Panc1 (cell line): ENCODE results near the gene CCNJL. TPM values are rescaled to one million over a fixed set of nuclear protein-coding genes. Genes with fewer than 3 reads are reported as not detected.

Experiments
- ATAC-seq: fragments of 200-7000 bp; cut with Tn5 transposase; 2 replicates; pipeline ENCODE4 v1.9.1; 2020; ENCODE audit warnings: mild to moderate bottlenecking, moderate library complexity
- BruUV-seq: library from RNA; stranded (reverse); fragments of 400-500 nt; replicated peaks from 2 replicates; lab custom pipeline; 2021; lab: Mats Ljungman, UMichigan
- CTCF ChIA-PET: fragments of 300-600 bp; sonication (Branson Sonifier 250); formaldehyde crosslinking; loops from one replicate; lab custom pipeline; 2022; ENCODE audit warnings: antibody characterized with exemption; lab: Charles Lee
- POLR2A ChIA-PET: fragments of 300-600 bp; sonication (Branson Sonifier 250); formaldehyde crosslinking; loops from one replicate; lab custom pipeline; 2022; ENCODE audit warnings: antibody characterized with exemption; lab: Charles Lee
- DNase-seq: peaks from one replicate; pipeline ENCODE4 v3.0.0-alpha.2; 2010; ENCODE audit warnings: low read depth, low spot score
- H3K27ac ChIP-seq: 2 replicates; pipeline ENCODE4 v1.5.1; 2011; ENCODE audit warnings: mild to moderate bottlenecking, low read length, inconsistent platforms
- H3K27me3 ChIP-seq: fragments of 200-500 bp; sonication (Bioruptor generic); 2 replicates; pipeline ENCODE4 v1.6.0; 2014; ENCODE audit warnings: low read length, inconsistent platforms; ENCODE audit not compliant: control insufficient read depth, insufficient read depth
- H3K36me3 ChIP-seq: fragments of 200-500 bp; sonication (Bioruptor generic); 2 replicates; pipeline ENCODE4 v1.5.1; 2014; ENCODE audit warnings: inconsistent platforms, mild to moderate bottlenecking, low read length, moderate library complexity; ENCODE audit not compliant: control insufficient read depth, insufficient read depth
- H3K4me1 ChIP-seq: 2 replicates; pipeline ENCODE4 v1.5.1; 2011; ENCODE audit warnings: inconsistent platforms, mild to moderate bottlenecking, low read length, moderate library complexity; ENCODE audit not compliant: control insufficient read depth, insufficient read depth
- H3K4me3 ChIP-seq, 2 experiments: 2 replicates each; pipeline ENCODE4 v1.5.1; 2011 to 2012; ENCODE audit warnings: low read depth in 2 of 2, low read length in 2 of 2, mild to moderate bottlenecking in 2 of 2, inconsistent platforms in 1 of 2, moderate library complexity in 1 of 2
- H3K9me3 ChIP-seq: fragments of 200-500 bp; sonication (Bioruptor generic); 2 replicates; pipeline ENCODE4 v1.5.1; 2014; ENCODE audit warnings: low read depth, mild to moderate bottlenecking, inconsistent platforms, low read length, moderate library complexity; ENCODE audit not compliant: control insufficient read depth, insufficient read depth
- CTCF ChIP-seq: fragments of 450-650 bp; IDR thresholded peaks from 2 replicates; pipeline ENCODE4 v1.5.1; 2017; ENCODE audit warnings: mild to moderate bottlenecking
- POLR2AphosphoS5 ChIP-seq: IDR thresholded peaks from 2 replicates; pipeline ENCODE4 v1.6.1; 2012; ENCODE audit warnings: mild to moderate bottlenecking, low read depth, low read length, moderate library complexity
- REST ChIP-seq, 2 experiments: IDR thresholded peaks; 2 replicates each; pipeline ENCODE4 v1.6.1; 2011 to 2012; ENCODE audit warnings: low read depth in 2 of 2, control low read depth in 1 of 2, low read length in 1 of 2, mild to moderate bottlenecking in 1 of 2, moderate library complexity in 1 of 2; ENCODE audit not compliant: insufficient read depth in 1 of 2
- SIN3A ChIP-seq: IDR thresholded peaks from 2 replicates; pipeline ENCODE4 v1.6.1; 2012; ENCODE audit warnings: low read depth, mild to moderate bottlenecking, low read length, moderate library complexity, borderline replicate concordance; ENCODE audit not compliant: insufficient read depth
- TCF7L2 ChIP-seq: IDR thresholded peaks from 2 replicates; pipeline ENCODE4 v1.6.1; 2011; ENCODE audit warnings: mild to moderate bottlenecking, low read depth, low read length, inconsistent platforms
- in situ Hi-C: cut with HindIII; loops from 2 replicates; pipeline ENCODE4 v1.10.0; 2016; ENCODE audit warnings: low sequenced_read_pairs, low pct_unique_long_range_greater_than_20kb
- intact Hi-C: fragments of 100-400 bp; cut with micrococcal nuclease; formaldehyde crosslinking; loops from one replicate; pipeline ENCODE4 v1.10.0; 2022; ENCODE audit not compliant: unreplicated experiment
- total RNA-seq: library from RNA; stranded (reverse); gene quantifications from one replicate; pipeline ENCODE4 v1.2.1, GENCODE V29; 2021; ENCODE audit not compliant: unreplicated experiment

CCNJL gene
- total RNA-seq, 1 experiment from 2014 or later: 35.0 TPM

- intact Hi-C loops (no loop called here), in situ Hi-C loops (no loop called here)
- Histone ChIP-seq H3K36me3 (peaks cover 6% of the 10 kb centered on the region; the same call in 1 of the 2 replicates), H3K27ac (no peak overlapping the region), H3K4me3 (no peak overlapping the region), H3K4me1 (no peaks in the 10 kb centered on the region; the same call in 1 of the 2 replicates), H3K27me3 (no peaks in the 10 kb centered on the region), H3K9me3 (no peaks in the 10 kb centered on the region)
- CTCF ChIA-PET: interaction anchor here (0.5 to 1.2 kb wide), 3 partner anchors 39 to 186 kb away, joined by 3 to 4 read pairs (median 3); no protein-coding TSS in a partner anchor
- DNase-seq (no peak), ATAC-seq (no peak; the same call in 1 of the 2 replicates)
- POLR2A ChIA-PET: interaction anchor here (0.5 kb wide), 1 partner anchor 71 kb away, joined by 3 read pairs; no protein-coding TSS in a partner anchor
- no TSS peak for BruUV-seq
- no peak for TF ChIP-seq SIN3A
- no peak for TF ChIP-seq POLR2AphosphoS5
- TF ChIP-seq REST (IDR thresholded peaks at IDR 0.05; ENCODE audit: insufficient read depth in 1 of 2, low read depth in 2 of 2, low read length in 1 of 2): no peak
- no peak for TF ChIP-seq CTCF
- no peak for TF ChIP-seq TCF7L2
Observed at GRCh38 chr5:160266752-160267345, 45.5 kb downstream of the CCNJL start.

- no TSS peak for BruUV-seq
- Histone ChIP-seq H3K27me3 (no peaks in the 10 kb centered on the region), H3K4me3 (no peak overlapping the region), H3K9me3 (no peaks in the 10 kb centered on the region), H3K36me3 (peaks cover 6% of the 10 kb centered on the region; the same call in 1 of the 2 replicates), H3K4me1 (no peaks in the 10 kb centered on the region), H3K27ac (no peak overlapping the region)
- TF ChIP-seq TCF7L2: no peak
- no peak for TF ChIP-seq REST (IDR thresholded peaks at IDR 0.05; ENCODE audit: insufficient read depth in 1 of 2, low read depth in 2 of 2, low read length in 1 of 2)
- no peak for TF ChIP-seq SIN3A
- TF ChIP-seq POLR2AphosphoS5: no peak
- no peak for TF ChIP-seq CTCF
- in situ Hi-C loops (no loop called here), intact Hi-C loops (no loop called here)
- ATAC-seq (no peak), DNase-seq (no peak)
- POLR2A ChIA-PET: no interaction called here
- CTCF ChIA-PET: no interaction called here
Observed at GRCh38 chr5:160266044-160266443, 46.3 kb downstream of the CCNJL start.
